HepG2 (cell line): Measurements from ENCODE around the gene LRRC45.

Experiments used
- CTCF ChIP-seq: sonication (generic); formaldehyde crosslinking; IDR thresholded peaks from 2 replicates; pipeline ENCODE4 v1.5.0; 2020; ENCODE audit warnings: mild to moderate bottlenecking, missing genetic modification reagents, moderate library complexity
- EP300 ChIP-seq, 3 experiments: sonication (generic) in 1 of 3; formaldehyde crosslinking in 1 of 3; IDR thresholded peaks; 2 replicates each; pipeline versions ENCODE4 v1.5.1 to v1.6.1; 2011 to 2020; ENCODE audit warnings: low read depth in 2 of 3, low read length in 2 of 3, borderline replicate concordance in 1 of 3, improper control_type of control experiment in 1 of 3, mild to moderate bottlenecking in 1 of 3, missing genetic modification reagents in 1 of 3, moderate library complexity in 1 of 3
- IRF2 ChIP-seq: IDR thresholded peaks from 2 replicates; pipeline ENCODE4 v1.6.1; 2018; ENCODE audit warnings: missing genetic modification reagents, missing compliant biosample characterization
- KAT7 ChIP-seq: IDR thresholded peaks from 2 replicates; pipeline ENCODE4 v1.6.1; 2018; ENCODE audit warnings: borderline replicate concordance, missing compliant biosample characterization
- KDM1A ChIP-seq: IDR thresholded peaks from 2 replicates; pipeline ENCODE4 v1.6.1; 2016; ENCODE audit warnings: missing compliant biosample characterization
- MEIS1 ChIP-seq: sonication (generic); formaldehyde crosslinking; IDR thresholded peaks from 2 replicates; pipeline ENCODE4 v1.9.0; 2021; ENCODE audit warnings: mild to moderate bottlenecking, missing genetic modification reagents, moderate library complexity, borderline replicate concordance
- PBX3 ChIP-seq: sonication (generic); formaldehyde crosslinking; IDR thresholded peaks from 2 replicates; pipeline ENCODE4 v1.8.1; 2023; ENCODE audit warnings: missing genetic modification reagents, inconsistent platforms, borderline replicate concordance
- POLR2A ChIP-seq, 2 experiments: IDR thresholded peaks; 2 replicates each; pipeline ENCODE4 v1.6.1; 2011; ENCODE audit warnings: low read depth in 2 of 2, low read length in 2 of 2, mild to moderate bottlenecking in 1 of 2, moderate library complexity in 1 of 2; ENCODE audit not compliant: insufficient read depth in 1 of 2
- ZSCAN29 ChIP-seq: sonication (generic); formaldehyde crosslinking; conservative IDR thresholded peaks from 2 replicates; pipeline ENCODE4 v1.4.0; 2020; ENCODE audit warnings: mild to moderate bottlenecking, missing genetic modification reagents

- TF ChIP-seq PBX3 (CRISPR knock-in tag) (no peak), MEIS1 (CRISPR knock-in tag) (no peak), IRF2 (CRISPR knock-in tag) (peak; percentile 41; the same call in 1 of the 2 replicates), EP300 (IDR thresholded peaks at IDR 0.05; ENCODE audit: low read depth in 2 of 2, low read length in 2 of 2) (no peak), EP300 (CRISPR knock-in tag; IDR thresholded peaks at IDR 0.05; ENCODE audit: borderline replicate concordance) (no peak), ZSCAN29 (no peak), CTCF (CRISPR knock-in tag) (peak; percentile 9; the same call in 1 of the 2 replicates), KDM1A (CRISPR knock-in tag) (no peak), KAT7 (CRISPR knock-in tag) (no peak), POLR2A (IDR thresholded peaks at IDR 0.05; ENCODE audit: insufficient read depth in 1 of 2, low read depth in 2 of 2, low read length in 2 of 2) (no peak)
Observed at GRCh38 chr17:82022981-82023446, at the start of gene LRRC45.
